Measurements from ENCODE around the gene CPSF7. TPM values are rescaled to one million over a fixed set of nuclear protein-coding genes. Genes with fewer than 3 reads are reported as not detected.

Gene CPSF7
- total RNA-seq, 1 donor from 2014 or later, result 83.7 TPM

GRCh38 chr11:61475433-61475832 lies 45.7 kb upstream of the CPSF7 start:
- Mint-ChIP-seq H3K27ac (ENCODE audit: unreplicated experiment) (no peak overlapping the region), H3K36me3 (ENCODE audit: unreplicated experiment) (peaks cover 10% of the 10 kb centered on the region), H3K9me3 (ENCODE audit: unreplicated experiment) (no peaks in the 10 kb centered on the region), H3K27me3 (ENCODE audit: unreplicated experiment) (peaks cover 7% of the 10 kb centered on the region), H3K4me3 (ENCODE audit: unreplicated experiment) (no peak overlapping the region), H3K4me1 (ENCODE audit: low read depth, unreplicated experiment) (peaks cover 7% of the 10 kb centered on the region)
- no peak for TF ChIP-seq CTCF (IDR thresholded peaks at IDR 0.05; ENCODE audit: partially characterized antibody, unreplicated experiment)
- DNase-seq, result no peak

- no peaks in the 10 kb centered on the region for H3K9me3 Mint-ChIP-seq (ENCODE audit: unreplicated experiment)
- no peak overlapping the region for H3K27ac Mint-ChIP-seq (ENCODE audit: unreplicated experiment)
- peaks cover 4% of the 10 kb centered on the region for H3K27me3 Mint-ChIP-seq (ENCODE audit: unreplicated experiment)
- peaks cover 10% of the 10 kb centered on the region for H3K36me3 Mint-ChIP-seq (ENCODE audit: unreplicated experiment)
- no peak for TF ChIP-seq CTCF (IDR thresholded peaks at IDR 0.05; ENCODE audit: partially characterized antibody, unreplicated experiment)
- no peak for DNase-seq
- peaks cover 3% of the 10 kb centered on the region for H3K4me1 Mint-ChIP-seq (ENCODE audit: low read depth, unreplicated experiment)
- H3K4me3 Mint-ChIP-seq (ENCODE audit: unreplicated experiment), result peak overlapping the region; percentile 2
These were observed 44.4 kb upstream of the CPSF7 start for GRCh38 chr11:61474013-61474643.

GRCh38 chr11:61473370-61474012 lies 43.7 kb upstream of the CPSF7 start:
- no peak overlapping the region for H3K27ac Mint-ChIP-seq (ENCODE audit: unreplicated experiment)
- peaks cover 3% of the 10 kb centered on the region for H3K4me1 Mint-ChIP-seq (ENCODE audit: low read depth, unreplicated experiment)
- H3K9me3 Mint-ChIP-seq (ENCODE audit: unreplicated experiment), result no peaks in the 10 kb centered on the region
- DNase-seq, result no peak
- TF ChIP-seq CTCF (IDR thresholded peaks at IDR 0.05; ENCODE audit: partially characterized antibody, unreplicated experiment), result no peak
- peaks cover 10% of the 10 kb centered on the region for H3K36me3 Mint-ChIP-seq (ENCODE audit: unreplicated experiment)
- peaks cover 4% of the 10 kb centered on the region for H3K27me3 Mint-ChIP-seq (ENCODE audit: unreplicated experiment)
- no peak overlapping the region for H3K4me3 Mint-ChIP-seq (ENCODE audit: unreplicated experiment)

GRCh38 chr11:61472868-61473267 lies 43.1 kb upstream of the CPSF7 start:
- Mint-ChIP-seq H3K36me3 (ENCODE audit: unreplicated experiment) (peaks cover 10% of the 10 kb centered on the region), H3K9me3 (ENCODE audit: unreplicated experiment) (peaks cover 1% of the 10 kb centered on the region), H3K4me3 (ENCODE audit: unreplicated experiment) (no peak overlapping the region), H3K27me3 (ENCODE audit: unreplicated experiment) (peaks cover 4% of the 10 kb centered on the region), H3K4me1 (ENCODE audit: low read depth, unreplicated experiment) (no peaks in the 10 kb centered on the region), H3K27ac (ENCODE audit: unreplicated experiment) (no peak overlapping the region)
- no peak for TF ChIP-seq CTCF (IDR thresholded peaks at IDR 0.05; ENCODE audit: partially characterized antibody, unreplicated experiment)
- no peak for DNase-seq

GRCh38 chr11:61472282-61472681 lies 42.5 kb upstream of the CPSF7 start:
- no peaks in the 10 kb centered on the region for H3K4me1 Mint-ChIP-seq (ENCODE audit: low read depth, unreplicated experiment)
- H3K27ac Mint-ChIP-seq (ENCODE audit: unreplicated experiment), result no peak overlapping the region
- peaks cover 4% of the 10 kb centered on the region for H3K27me3 Mint-ChIP-seq (ENCODE audit: unreplicated experiment)
- DNase-seq, result no peak
- TF ChIP-seq CTCF (IDR thresholded peaks at IDR 0.05; ENCODE audit: partially characterized antibody, unreplicated experiment), result no peak
- peaks cover 1% of the 10 kb centered on the region for H3K9me3 Mint-ChIP-seq (ENCODE audit: unreplicated experiment)
- peaks cover 10% of the 10 kb centered on the region for H3K36me3 Mint-ChIP-seq (ENCODE audit: unreplicated experiment)
- no peak overlapping the region for H3K4me3 Mint-ChIP-seq (ENCODE audit: unreplicated experiment)

Data from glutamatergic neuron (in vitro differentiated cells).